ENCODE data around the gene TBX18. TPM values are rescaled to one million over a fixed set of nuclear protein-coding genes. Genes with fewer than 3 reads are reported as not detected.

Gene TBX18
- total RNA-seq, 1 experiment from 2014 or later, result 0.15 TPM

- H3K4me1 Mint-ChIP-seq, result no peaks in the 10 kb centered on the region
- POLR2A ChIA-PET, result no interaction called here
- H3K36me3 Mint-ChIP-seq, result peaks cover 6% of the 10 kb centered on the region
- H3K27me3 Mint-ChIP-seq (ENCODE audit: low read depth), result peaks cover 4% of the 10 kb centered on the region; the same call in 1 of the 2 replicates
- no peak overlapping the region for H3K4me3 Mint-ChIP-seq
- CTCF ChIA-PET, result no interaction called here
- H3K9me3 Mint-ChIP-seq, result peaks cover 31% of the 10 kb centered on the region
- ATAC-seq, result no peak
- TF ChIP-seq SOX15 (CRISPR knock-in tag; IDR thresholded peaks at IDR 0.05) (no peak), ATF3 (CRISPR knock-in tag; conservative IDR thresholded peaks at IDR 0.05) (no peak), ZNF671 (CRISPR knock-in tag; IDR thresholded peaks at IDR 0.05) (no peak), TCF7 (CRISPR knock-in tag; IDR thresholded peaks at IDR 0.05; ENCODE audit: low read depth) (no peak), STAT6 (CRISPR knock-in tag; conservative IDR thresholded peaks at IDR 0.05; ENCODE audit: low read depth) (no peak), ZNF532 (CRISPR knock-in tag; IDR thresholded peaks at IDR 0.05; ENCODE audit: borderline replicate concordance) (no peak), ZBTB43 (CRISPR knock-in tag; IDR thresholded peaks at IDR 0.05) (no peak), ELF4 (CRISPR knock-in tag; IDR thresholded peaks at IDR 0.05; ENCODE audit: low read depth) (no peak), SMAD4 (CRISPR knock-in tag; IDR thresholded peaks at IDR 0.05) (no peak), SP1 (CRISPR knock-in tag; conservative IDR thresholded peaks at IDR 0.05) (no peak), FOXP4 (CRISPR knock-in tag; IDR thresholded peaks at IDR 0.05) (no peak), CTCF (IDR thresholded peaks at IDR 0.05) (no peak), OVOL2 (CRISPR knock-in tag; IDR thresholded peaks at IDR 0.05; ENCODE audit: borderline replicate concordance) (no peak), ZMAT4 (CRISPR knock-in tag; IDR thresholded peaks at IDR 0.05) (no peak), ATF6 (CRISPR knock-in tag; IDR thresholded peaks at IDR 0.05) (no peak)
- TF ChIP-seq, protein P1, sequence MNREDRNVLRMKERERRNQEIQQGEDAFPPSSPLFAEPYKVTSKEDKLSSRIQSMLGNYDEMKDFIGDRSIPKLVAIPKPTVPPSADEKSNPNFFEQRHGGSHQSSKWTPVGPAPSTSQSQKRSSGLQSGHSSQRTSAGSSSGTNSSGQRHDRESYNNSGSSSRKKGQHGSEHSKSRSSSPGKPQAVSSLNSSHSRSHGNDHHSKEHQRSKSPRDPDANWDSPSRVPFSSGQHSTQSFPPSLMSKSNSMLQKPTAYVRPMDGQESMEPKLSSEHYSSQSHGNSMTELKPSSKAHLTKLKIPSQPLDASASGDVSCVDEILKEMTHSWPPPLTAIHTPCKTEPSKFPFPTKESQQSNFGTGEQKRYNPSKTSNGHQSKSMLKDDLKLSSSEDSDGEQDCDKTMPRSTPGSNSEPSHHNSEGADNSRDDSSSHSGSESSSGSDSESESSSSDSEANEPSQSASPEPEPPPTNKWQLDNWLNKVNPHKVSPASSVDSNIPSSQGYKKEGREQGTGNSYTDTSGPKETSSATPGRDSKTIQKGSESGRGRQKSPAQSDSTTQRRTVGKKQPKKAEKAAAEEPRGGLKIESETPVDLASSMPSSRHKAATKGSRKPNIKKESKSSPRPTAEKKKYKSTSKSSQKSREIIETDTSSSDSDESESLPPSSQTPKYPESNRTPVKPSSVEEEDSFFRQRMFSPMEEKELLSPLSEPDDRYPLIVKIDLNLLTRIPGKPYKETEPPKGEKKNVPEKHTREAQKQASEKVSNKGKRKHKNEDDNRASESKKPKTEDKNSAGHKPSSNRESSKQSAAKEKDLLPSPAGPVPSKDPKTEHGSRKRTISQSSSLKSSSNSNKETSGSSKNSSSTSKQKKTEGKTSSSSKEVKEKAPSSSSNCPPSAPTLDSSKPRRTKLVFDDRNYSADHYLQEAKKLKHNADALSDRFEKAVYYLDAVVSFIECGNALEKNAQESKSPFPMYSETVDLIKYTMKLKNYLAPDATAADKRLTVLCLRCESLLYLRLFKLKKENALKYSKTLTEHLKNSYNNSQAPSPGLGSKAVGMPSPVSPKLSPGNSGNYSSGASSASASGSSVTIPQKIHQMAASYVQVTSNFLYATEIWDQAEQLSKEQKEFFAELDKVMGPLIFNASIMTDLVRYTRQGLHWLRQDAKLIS (CRISPR knock-in tag; IDR thresholded peaks at IDR 0.05; ENCODE audit: borderline replicate concordance), result no peak
- TF ChIP-seq, protein P2, sequence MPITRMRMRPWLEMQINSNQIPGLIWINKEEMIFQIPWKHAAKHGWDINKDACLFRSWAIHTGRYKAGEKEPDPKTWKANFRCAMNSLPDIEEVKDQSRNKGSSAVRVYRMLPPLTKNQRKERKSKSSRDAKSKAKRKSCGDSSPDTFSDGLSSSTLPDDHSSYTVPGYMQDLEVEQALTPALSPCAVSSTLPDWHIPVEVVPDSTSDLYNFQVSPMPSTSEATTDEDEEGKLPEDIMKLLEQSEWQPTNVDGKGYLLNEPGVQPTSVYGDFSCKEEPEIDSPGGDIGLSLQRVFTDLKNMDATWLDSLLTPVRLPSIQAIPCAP (CRISPR knock-in tag; IDR thresholded peaks at IDR 0.05), result no peak
- H3K27ac Mint-ChIP-seq, result no peak overlapping the region
- DNase-seq (ENCODE audit: low spot score), result no peak
Observed at GRCh38 chr6:84796343-84796742, 31.9 kb upstream of the TBX18 start.

Measured in WTC11 (cell line).